GM21737 (cell line): ENCODE data around the gene DGKB.

Source experiments
- ATAC-seq: cut with Tn5 transposase; IDR thresholded peaks from one replicate; pipeline ENCODE4 v1.9.1; 2021; ENCODE audit warnings: mild to moderate bottlenecking, moderate library complexity; ENCODE audit not compliant: unreplicated experiment

DGKB gene

GRCh38 chr7:14177876-14178275 lies 724.7 kb downstream of the DGKB start:
- no peak for ATAC-seq

GRCh38 chr7:14170872-14171271 lies 731.7 kb downstream of the DGKB start:
- no peak for ATAC-seq

- ATAC-seq: no peak
Observed at GRCh38 chr7:14158111-14158510, 744.4 kb downstream of the DGKB start.

- ATAC-seq: no peak
Observed at GRCh38 chr7:14156436-14156835, 746.1 kb downstream of the DGKB start.

- ATAC-seq: no peak
Observed at GRCh38 chr7:14148974-14149373, 753.6 kb downstream of the DGKB start.

GRCh38 chr7:14147532-14147931 lies 755.0 kb downstream of the DGKB start:
- no peak for ATAC-seq

- ATAC-seq: no peak
Observed at GRCh38 chr7:14144538-14144937, 758.0 kb downstream of the DGKB start.

GRCh38 chr7:14144109-14144508 lies 758.4 kb downstream of the DGKB start:
- no peak for ATAC-seq

GRCh38 chr7:14137676-14138075 lies 764.9 kb downstream of the DGKB start:
- ATAC-seq: no peak

GRCh38 chr7:14133752-14134151 lies 768.8 kb downstream of the DGKB start:
- ATAC-seq: no peak

GRCh38 chr7:14125998-14126397 lies 776.6 kb downstream of the DGKB start:
- ATAC-seq: no peak

GRCh38 chr7:14124716-14125115 lies 777.8 kb downstream of the DGKB start:
- no peak for ATAC-seq

- ATAC-seq: no peak
Observed at GRCh38 chr7:14123923-14124322, 778.6 kb downstream of the DGKB start.

- no peak for ATAC-seq
Observed at GRCh38 chr7:14115701-14116100, 786.9 kb downstream of the DGKB start.

- ATAC-seq: no peak
Observed at GRCh38 chr7:14104861-14105260, 797.7 kb downstream of the DGKB start.

- no peak for ATAC-seq
Observed at GRCh38 chr7:14096159-14096558, 806.4 kb downstream of the DGKB start.

- ATAC-seq: no peak
Observed at GRCh38 chr7:14095233-14095950, 807.2 kb downstream of the DGKB start.
